Trophoblast cell (in vitro differentiated cells and primary cell): Measurements from ENCODE around the gene PCLAF.
"Not testable (repeated sequence)": the region's sequence is repeated elsewhere in the genome, so short reads cannot be mapped to it uniquely, and the experiment has no call there.

Source experiments
- DNase-seq, 2 donors: peaks; one replicate each; pipeline ENCODE4 v3.0.0-alpha.2; 2016
- H2AFZ ChIP-seq: 2 replicates; pipeline ENCODE4 v1.6.1; 2013; ENCODE audit warnings: low read length, moderate library complexity, mild to moderate bottlenecking; ENCODE audit not compliant: insufficient read depth, poor library complexity
- H2AK5ac ChIP-seq: 2 replicates; pipeline ENCODE4 v1.6.1; 2013; ENCODE audit warnings: mild to moderate bottlenecking, low read length
- H2BK120ac ChIP-seq: 2 replicates; pipeline ENCODE4 v1.6.1; 2013; ENCODE audit warnings: low read length, mild to moderate bottlenecking, moderate library complexity; ENCODE audit not compliant: insufficient read depth, poor library complexity
- H2BK12ac ChIP-seq: 2 replicates; pipeline ENCODE4 v1.6.1; 2013; ENCODE audit warnings: mild to moderate bottlenecking, low read length, moderate library complexity
- H2BK5ac ChIP-seq: 2 replicates; pipeline ENCODE4 v1.6.1; 2013; ENCODE audit warnings: low read length, low read depth, moderate library complexity, mild to moderate bottlenecking; ENCODE audit not compliant: poor library complexity
- H3K14ac ChIP-seq: 2 replicates; pipeline ENCODE4 v1.6.1; 2013; ENCODE audit warnings: mild to moderate bottlenecking, low read length
- H3K18ac ChIP-seq: 2 replicates; pipeline ENCODE4 v1.6.1; 2013; ENCODE audit warnings: mild to moderate bottlenecking, low read length
- H3K23ac ChIP-seq: 2 replicates; pipeline ENCODE4 v1.6.1; 2013; ENCODE audit warnings: low read length
- H3K27ac ChIP-seq: 2 replicates; pipeline ENCODE4 v1.5.1; 2013; ENCODE audit warnings: low read depth, mild to moderate bottlenecking, inconsistent platforms, low read length, moderate library complexity
- H3K27me3 ChIP-seq: 2 replicates; pipeline ENCODE4 v1.6.1; 2013; ENCODE audit warnings: inconsistent platforms, mild to moderate bottlenecking, low read length, moderate library complexity; ENCODE audit not compliant: insufficient read depth
- H3K36me3 ChIP-seq, 2 experiments: 1 replicate in 1 of 2; 2 replicates in 1 of 2; pipeline ENCODE4 v1.6.1; 2013; ENCODE audit warnings: low read length in 2 of 2, mild to moderate bottlenecking in 2 of 2, moderate library complexity in 1 of 2; ENCODE audit not compliant: insufficient read depth in 2 of 2, control insufficient read depth in 1 of 2
- H3K4ac ChIP-seq: 2 replicates; pipeline ENCODE4 v1.6.1; 2013; ENCODE audit warnings: low read depth, mild to moderate bottlenecking, low read length, moderate library complexity
- H3K4me1 ChIP-seq, 2 experiments: 1 replicate in 1 of 2; 2 replicates in 1 of 2; pipeline ENCODE4 v1.6.1; 2013; ENCODE audit warnings: low read length in 2 of 2, mild to moderate bottlenecking in 2 of 2, moderate library complexity in 1 of 2; ENCODE audit not compliant: insufficient read depth in 2 of 2, control insufficient read depth in 1 of 2
- H3K4me2 ChIP-seq: 2 replicates; pipeline ENCODE4 v1.6.1; 2013; ENCODE audit warnings: inconsistent platforms, mild to moderate bottlenecking, low read length, moderate library complexity
- H3K4me3 ChIP-seq: 2 replicates; pipeline ENCODE4 v1.5.1; 2013; ENCODE audit warnings: mild to moderate bottlenecking, low read depth, low read length, inconsistent platforms
- H3K79me1 ChIP-seq: one replicate; pipeline ENCODE4 v1.6.1; 2013; ENCODE audit warnings: low read length
- H3K79me2 ChIP-seq: 2 replicates; pipeline ENCODE4 v1.6.1; 2013; ENCODE audit warnings: low read length, mild to moderate bottlenecking; ENCODE audit not compliant: control insufficient read depth, insufficient read depth, poor library complexity
- H3K9ac ChIP-seq: 2 replicates; pipeline ENCODE4 v1.6.1; 2013; ENCODE audit warnings: mild to moderate bottlenecking, low read length
- H3K9me3 ChIP-seq: 2 replicates; pipeline ENCODE4 v1.6.1; 2013; ENCODE audit warnings: low read depth, mild to moderate bottlenecking, control low read depth, inconsistent platforms, low read length; ENCODE audit not compliant: insufficient read depth
- H4K12ac ChIP-seq: 2 replicates; pipeline ENCODE4 v1.6.1; 2013; ENCODE audit warnings: low read depth, mild to moderate bottlenecking, low read length, moderate library complexity
- H4K8ac ChIP-seq: 2 replicates; pipeline ENCODE4 v1.6.1; 2013; ENCODE audit warnings: low read depth, mild to moderate bottlenecking, low read length, moderate library complexity
- H4K91ac ChIP-seq: one replicate; pipeline ENCODE4 v1.6.1; 2013; ENCODE audit warnings: low read depth, mild to moderate bottlenecking, low read length, moderate library complexity
- WGBS: extraction: QIAGEN DNeasy Blood & Tissue Kit; methylation state at CpG from one replicate; pipeline ENCODE4 v1.1.7; 2013; ENCODE audit warnings: missing lambda C conversion rate; ENCODE audit not compliant: insufficient read length, insufficient coverage; ENCODE audit errors: extremely low coverage; 5-methylcytosine and 5-hydroxymethylcytosine counted together

The PCLAF gene

GRCh38 chr15:64400583-64400982 lies 19.3 kb upstream of the PCLAF start:
- Histone ChIP-seq H4K91ac (no peak overlapping the region), H3K4me3 (no peak overlapping the region), H3K27ac (no peak overlapping the region), H3K4ac (no peak overlapping the region), H2BK12ac (no peak overlapping the region), H3K27me3 (no peaks in the 10 kb centered on the region), H3K18ac (no peak overlapping the region), H2BK5ac (no peak overlapping the region), H3K79me1 (no peaks in the 10 kb centered on the region), H3K36me3 (peaks cover 40 to 42% of the 10 kb centered on the region in 2 experiments), H3K14ac (no peak overlapping the region), H3K9ac (no peak overlapping the region), H3K9me3 (no peaks in the 10 kb centered on the region), H2BK120ac (no peak overlapping the region), H3K79me2 (no peaks in the 10 kb centered on the region), H2AFZ (no peak overlapping the region), H4K8ac (no peak overlapping the region), H3K23ac (no peak overlapping the region), H3K4me1 (no peaks in the 10 kb centered on the region), H2AK5ac (no peak overlapping the region), H3K4me2 (no peak overlapping the region), H4K12ac (no peak overlapping the region)
- no CpG with 5 or more reads among the region's 2 CpGs for WGBS
- no peak for DNase-seq

GRCh38 chr15:64398575-64398974 lies 17.3 kb upstream of the PCLAF start:
- Histone ChIP-seq H3K14ac (no peak overlapping the region), H3K79me2 (no peaks in the 10 kb centered on the region), H4K12ac (no peak overlapping the region), H3K4me2 (no peak overlapping the region), H3K36me3 (peaks cover 40% of the 10 kb centered on the region in 2 experiments), H3K9ac (no peak overlapping the region), H2BK120ac (no peak overlapping the region), H3K9me3 (no peaks in the 10 kb centered on the region), H3K4me3 (no peak overlapping the region), H4K8ac (no peak overlapping the region), H2AFZ (no peak overlapping the region), H4K91ac (no peak overlapping the region), H2AK5ac (no peak overlapping the region), H3K4ac (no peak overlapping the region), H3K27me3 (no peaks in the 10 kb centered on the region), H3K27ac (no peak overlapping the region), H3K4me1 (no peaks in the 10 kb centered on the region), H3K18ac (no peak overlapping the region), H3K79me1 (no peaks in the 10 kb centered on the region), H2BK5ac (no peak overlapping the region), H2BK12ac (no peak overlapping the region), H3K23ac (no peak overlapping the region)
- no CpG with 5 or more reads among the region's 2 CpGs for WGBS
- no peak for DNase-seq

- no peak overlapping the region for H3K14ac ChIP-seq
- H3K79me1 ChIP-seq = no peaks in the 10 kb centered on the region
- no peaks in the 10 kb centered on the region for H3K79me2 ChIP-seq
- no peaks in the 10 kb centered on the region for H3K4me1 ChIP-seq
- no peak overlapping the region for H3K23ac ChIP-seq
- no peak overlapping the region for H2AK5ac ChIP-seq
- H4K91ac ChIP-seq = no peak overlapping the region
- no peak overlapping the region for H4K8ac ChIP-seq
- no peak overlapping the region for H2BK120ac ChIP-seq
- no peak overlapping the region for H3K9ac ChIP-seq
- H3K9me3 ChIP-seq = no peaks in the 10 kb centered on the region
- no peak overlapping the region for H3K4ac ChIP-seq
- no CpG with 5 or more reads among the region's 5 CpGs for WGBS
- H3K4me3 ChIP-seq = no peak overlapping the region
- H3K27me3 ChIP-seq = no peaks in the 10 kb centered on the region
- H3K36me3 ChIP-seq = peaks cover 33 to 35% of the 10 kb centered on the region in 2 experiments
- no peak overlapping the region for H4K12ac ChIP-seq
- no peak overlapping the region for H2AFZ ChIP-seq
- H3K4me2 ChIP-seq = no peak overlapping the region
- H2BK12ac ChIP-seq = no peak overlapping the region
- no peak overlapping the region for H2BK5ac ChIP-seq
- H3K18ac ChIP-seq = no peak overlapping the region
- DNase-seq = no peak
- H3K27ac ChIP-seq = no peak overlapping the region
Measured at GRCh38 chr15:64396789-64397188, 15.5 kb upstream of the PCLAF start.

- H3K4me2 ChIP-seq, H2BK5ac ChIP-seq, H3K79me1 ChIP-seq, H2BK12ac ChIP-seq, H3K14ac ChIP-seq, H2AFZ ChIP-seq, H3K9me3 ChIP-seq, H3K27ac ChIP-seq, H3K23ac ChIP-seq, H3K79me2 ChIP-seq, H3K18ac ChIP-seq, H4K12ac ChIP-seq, H2BK120ac ChIP-seq, H3K4ac ChIP-seq, H3K4me3 ChIP-seq, H3K4me1 ChIP-seq, H3K27me3 ChIP-seq, H4K91ac ChIP-seq, H4K8ac ChIP-seq, H2AK5ac ChIP-seq, H3K9ac ChIP-seq: not testable (repeated sequence)
- DNase-seq = peak; percentile 61 to 66
- WGBS = no CpG with 5 or more reads among the region's 3 CpGs
- H3K36me3 ChIP-seq = peaks cover 11 to 14% of the 10 kb centered on the region in 2 experiments
Measured at GRCh38 chr15:64392471-64392870, 11.2 kb upstream of the PCLAF start.
